Nephron progenitor cell (in vitro differentiated cells): ENCODE results near the gene NUMB.
A peak's percentile ranks its signal among the peaks of the same experiment; 100 is the strongest.

Experiments
- DNase-seq: peaks from one replicate; pipeline ENCODE4 v3.0.0; 2021
- H3K27ac Mint-ChIP-seq: 2 replicates; pipeline ENCODE4 v1.8.0; 2021; ENCODE audit warnings: mild to moderate bottlenecking, moderate library complexity, mixed read lengths
- H3K27me3 Mint-ChIP-seq: 2 replicates; pipeline ENCODE4 v1.8.0; 2021; ENCODE audit warnings: mild to moderate bottlenecking, low read depth, mixed read lengths; ENCODE audit not compliant: poor library complexity
- H3K36me3 Mint-ChIP-seq: 2 replicates; pipeline ENCODE4 v1.8.0; 2021; ENCODE audit warnings: low read depth, mixed read lengths
- H3K4me1 Mint-ChIP-seq: 2 replicates; pipeline ENCODE4 v1.8.0; 2021; ENCODE audit warnings: mixed read lengths
- H3K4me3 Mint-ChIP-seq: 2 replicates; pipeline ENCODE4 v1.8.0; 2021; ENCODE audit warnings: mild to moderate bottlenecking, moderate library complexity, mixed read lengths
- H3K9me3 Mint-ChIP-seq: 2 replicates; pipeline ENCODE4 v1.8.0; 2021; ENCODE audit warnings: mild to moderate bottlenecking, moderate library complexity, mixed read lengths
- CTCF ChIP-seq: fragments of 200-600 bp; sonication (generic); IDR thresholded peaks from 2 replicates; pipeline ENCODE4 v1.5.0; 2021; ENCODE audit warnings: antibody characterized with exemption

NUMB gene

GRCh38 chr14:73457041-73457923, 1.1 kb downstream of the NUMB start:
- H3K4me3 Mint-ChIP-seq: peak overlapping the region; percentile 93
- no peak for DNase-seq
- peak overlapping the region; percentile 57 for H3K27ac Mint-ChIP-seq
- no peaks in the 10 kb centered on the region for H3K27me3 Mint-ChIP-seq
- H3K9me3 Mint-ChIP-seq: no peaks in the 10 kb centered on the region
- H3K36me3 Mint-ChIP-seq: peaks cover 8% of the 10 kb centered on the region
- H3K4me1 Mint-ChIP-seq: peaks cover 57% of the 10 kb centered on the region
- no peak for TF ChIP-seq CTCF

GRCh38 chr14:73455294-73455693, 3.1 kb downstream of the NUMB start:
- no peaks in the 10 kb centered on the region for H3K27me3 Mint-ChIP-seq
- H3K27ac Mint-ChIP-seq: no peak overlapping the region
- H3K4me1 Mint-ChIP-seq: peaks cover 43% of the 10 kb centered on the region
- H3K4me3 Mint-ChIP-seq: no peak overlapping the region
- DNase-seq: no peak
- H3K36me3 Mint-ChIP-seq: peaks cover 11% of the 10 kb centered on the region
- TF ChIP-seq CTCF: no peak
- H3K9me3 Mint-ChIP-seq: no peaks in the 10 kb centered on the region

GRCh38 chr14:73452341-73453186, 5.8 kb downstream of the NUMB start:
- DNase-seq: no peak
- no peaks in the 10 kb centered on the region for H3K27me3 Mint-ChIP-seq
- peaks cover 26% of the 10 kb centered on the region for H3K4me1 Mint-ChIP-seq
- TF ChIP-seq CTCF: no peak
- H3K9me3 Mint-ChIP-seq: no peaks in the 10 kb centered on the region
- H3K27ac Mint-ChIP-seq: no peak overlapping the region
- H3K4me3 Mint-ChIP-seq: no peak overlapping the region
- H3K36me3 Mint-ChIP-seq: peaks cover 11% of the 10 kb centered on the region

GRCh38 chr14:73443758-73444157, 14.6 kb downstream of the NUMB start:
- no peaks in the 10 kb centered on the region for H3K36me3 Mint-ChIP-seq
- H3K4me3 Mint-ChIP-seq: no peak overlapping the region
- DNase-seq: no peak
- H3K27me3 Mint-ChIP-seq: no peaks in the 10 kb centered on the region
- no peaks in the 10 kb centered on the region for H3K9me3 Mint-ChIP-seq
- TF ChIP-seq CTCF: no peak
- no peaks in the 10 kb centered on the region for H3K4me1 Mint-ChIP-seq
- H3K27ac Mint-ChIP-seq: no peak overlapping the region

GRCh38 chr14:73441286-73441685, 17.1 kb downstream of the NUMB start:
- TF ChIP-seq CTCF: no peak
- no peaks in the 10 kb centered on the region for H3K9me3 Mint-ChIP-seq
- no peaks in the 10 kb centered on the region for H3K4me1 Mint-ChIP-seq
- H3K27me3 Mint-ChIP-seq: no peaks in the 10 kb centered on the region
- DNase-seq: no peak
- H3K4me3 Mint-ChIP-seq: no peak overlapping the region
- peak overlapping the region; percentile 53 for H3K27ac Mint-ChIP-seq
- H3K36me3 Mint-ChIP-seq: no peaks in the 10 kb centered on the region
